Measurements from ENCODE around the gene KAZN.
"Not testable (repeated sequence)": the region's sequence is repeated elsewhere in the genome, so short reads cannot be mapped to it uniquely, and the experiment has no call there.

KAZN gene

DNA sequence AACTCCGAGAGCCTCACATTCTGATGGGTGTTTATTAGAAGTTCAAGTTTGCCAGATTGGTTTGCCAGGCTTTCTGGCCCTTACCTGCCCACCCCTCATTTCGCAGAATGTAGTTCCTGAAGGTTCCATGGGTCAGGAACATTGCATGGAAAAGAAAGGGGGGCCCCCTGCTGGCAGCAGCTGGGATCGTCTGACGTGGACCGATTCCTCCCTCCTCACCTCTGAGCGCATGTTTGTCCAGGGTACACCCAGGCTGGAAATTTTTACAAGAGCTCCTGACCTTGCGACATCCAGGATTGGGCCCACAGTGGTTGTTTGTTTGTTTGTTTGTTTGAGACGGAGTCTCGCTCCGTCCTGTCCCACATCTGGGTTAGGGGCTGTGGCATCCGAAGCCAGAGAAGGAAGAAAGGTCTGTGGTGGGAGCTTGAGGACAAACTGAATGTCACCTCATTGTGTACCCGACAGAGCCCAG lies 429.1 kb downstream of the KAZN start:
- DNase-seq, result peak; percentile 1

DNA sequence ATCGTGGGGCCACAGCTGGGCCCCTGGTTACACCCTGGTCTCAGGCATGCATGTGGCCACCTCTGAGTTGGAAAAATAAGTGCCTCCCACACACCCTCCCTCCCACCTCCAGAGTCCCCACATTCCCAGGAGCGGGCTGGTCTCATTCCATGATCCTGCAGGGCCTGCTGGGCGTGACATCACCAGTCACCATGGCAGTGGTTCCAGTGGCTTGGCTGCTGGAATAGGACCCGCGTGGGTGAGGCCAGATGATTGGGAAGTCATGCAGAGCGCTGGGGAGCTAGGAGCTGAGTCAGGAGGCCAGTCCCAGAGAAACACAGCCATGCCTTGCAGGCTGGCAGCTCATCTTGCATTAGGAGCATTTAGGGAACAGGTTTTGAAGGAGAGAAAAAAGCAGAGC lies 429.6 kb downstream of the KAZN start:
- no peak for DNase-seq

DNA sequence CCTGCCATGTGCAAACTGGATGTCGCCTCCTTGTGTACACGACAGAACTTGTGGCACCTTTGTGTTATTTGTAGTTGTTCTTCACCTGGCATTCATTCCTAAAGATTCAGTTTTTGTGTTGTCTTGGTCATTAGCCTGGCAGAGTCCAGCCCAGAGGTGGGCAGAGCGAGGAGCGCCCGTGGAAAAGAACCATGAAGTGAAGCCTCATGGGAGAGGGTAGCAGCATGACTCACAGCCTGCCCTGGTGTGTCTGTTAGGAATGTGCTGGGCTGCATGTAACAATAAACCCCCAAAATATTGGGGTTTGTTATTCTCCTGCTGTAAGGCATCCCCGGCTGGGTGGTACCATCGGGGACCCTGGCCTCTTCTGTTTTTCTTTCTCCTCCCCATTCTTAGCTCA lies 430.1 kb downstream of the KAZN start:
- no peak for DNase-seq

DNA sequence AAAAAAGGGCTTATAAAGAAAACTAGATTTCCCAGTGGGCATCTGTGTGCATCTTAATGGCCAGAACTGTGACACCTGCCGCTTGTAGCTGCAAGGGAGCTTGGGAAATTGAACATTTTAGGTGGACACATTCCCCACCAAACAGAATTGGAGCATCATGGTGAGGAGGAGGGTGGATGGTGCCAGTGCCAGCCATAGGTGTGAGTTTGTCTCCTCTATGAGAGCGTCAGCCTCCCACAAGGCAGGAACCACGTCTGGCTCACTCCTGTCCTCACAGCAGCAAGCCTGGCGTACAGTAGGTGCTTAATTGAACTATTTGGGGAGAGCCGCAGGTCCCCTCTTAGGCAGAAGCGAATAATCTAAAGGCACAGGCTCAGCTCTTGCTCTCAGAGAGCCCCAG lies 430.6 kb downstream of the KAZN start:
- DNase-seq, result no peak

DNA sequence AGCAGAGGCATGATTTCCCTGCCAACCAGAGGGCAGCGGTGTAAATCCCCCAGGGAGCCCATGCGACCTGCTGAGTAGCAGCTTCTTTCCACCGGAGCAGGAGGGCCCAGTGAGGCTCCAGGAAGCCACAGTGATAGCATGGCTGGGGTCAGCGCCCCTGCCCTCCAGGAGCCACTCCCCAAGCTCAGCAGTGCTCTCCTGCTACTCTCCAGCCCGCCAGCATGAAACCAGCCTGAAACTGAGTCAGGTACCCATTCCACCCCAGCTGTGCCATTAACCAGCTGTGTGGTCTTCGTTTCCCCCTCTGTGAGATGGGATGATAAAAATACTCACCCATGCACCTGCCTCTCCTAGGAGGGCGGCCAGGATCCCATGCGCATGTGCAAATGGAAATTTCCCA lies 431.3 kb downstream of the KAZN start:
- no peak for DNase-seq

DNA sequence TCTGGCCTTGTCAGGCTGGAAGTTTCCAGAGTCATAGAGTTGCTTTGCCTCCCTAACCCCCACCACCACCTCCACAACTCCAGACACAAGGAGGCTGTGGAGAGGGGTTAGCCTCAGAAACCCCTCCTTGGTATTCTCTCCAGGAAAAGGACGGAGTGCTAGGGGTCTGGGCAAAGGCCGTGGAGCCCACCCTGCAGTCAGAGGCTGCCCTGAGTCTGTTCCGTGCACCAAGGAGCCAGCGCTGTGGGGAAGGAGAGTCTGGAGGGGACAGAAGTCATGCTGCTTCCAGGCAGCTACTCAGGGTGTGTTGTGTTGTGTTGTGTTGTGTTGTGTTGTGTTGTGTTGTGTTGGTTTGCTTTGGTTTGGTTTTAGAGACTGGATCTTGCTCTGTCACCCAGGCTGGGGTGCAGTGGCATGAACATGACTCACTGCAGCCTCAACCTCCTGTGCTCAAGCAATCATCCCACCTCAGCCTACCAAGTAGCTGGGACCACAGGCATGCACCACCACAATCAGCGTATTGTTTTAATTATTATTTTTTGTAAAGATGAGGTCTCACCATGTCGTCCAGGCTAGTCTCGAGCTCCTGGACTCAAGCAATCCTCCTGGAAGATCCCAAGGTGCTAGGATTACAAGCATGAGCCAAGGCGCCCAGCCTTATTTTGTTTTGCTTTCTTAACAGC lies 432.9 kb downstream of the KAZN start:
- DNase-seq, result no peak

DNA sequence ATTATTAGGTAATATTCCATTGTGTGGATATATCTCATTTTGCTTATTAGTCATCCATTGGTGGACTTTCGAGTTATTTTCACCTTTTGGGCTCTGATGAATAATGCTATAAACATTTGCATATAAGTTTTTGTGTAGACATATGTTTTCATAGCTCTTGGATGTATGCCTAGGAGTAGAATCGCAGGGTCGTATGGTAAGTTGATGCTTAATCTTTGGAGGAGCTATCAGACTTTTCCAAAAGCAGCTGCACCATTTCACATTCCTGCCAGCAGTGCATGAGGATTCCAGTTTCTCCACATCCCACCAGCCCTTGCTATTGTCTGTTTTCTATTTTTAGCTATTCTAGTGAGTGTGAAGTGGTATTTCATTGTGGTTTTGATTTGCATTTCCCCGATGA lies 434.8 kb downstream of the KAZN start:
- no peak for DNase-seq

DNA sequence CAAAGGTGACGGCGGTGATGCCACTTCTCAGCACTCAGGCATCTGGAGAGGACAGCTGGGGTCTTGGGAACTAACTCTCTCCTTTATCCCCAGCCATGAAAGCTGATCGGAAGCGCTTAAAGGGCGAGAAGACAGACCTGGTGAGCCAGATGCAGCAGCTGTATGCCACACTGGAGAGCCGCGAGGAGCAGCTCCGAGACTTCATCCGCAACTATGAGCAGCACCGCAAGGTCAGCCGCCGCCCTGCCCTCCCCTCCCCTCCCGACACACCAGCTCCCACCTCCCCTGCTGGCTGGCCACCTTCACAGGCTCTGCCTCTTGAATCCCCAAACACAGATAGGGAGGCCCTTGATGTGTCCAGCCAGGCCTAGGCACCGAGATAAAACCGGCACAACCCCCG lies 436.2 kb downstream of the KAZN start:
- no peak for DNase-seq

DNA sequence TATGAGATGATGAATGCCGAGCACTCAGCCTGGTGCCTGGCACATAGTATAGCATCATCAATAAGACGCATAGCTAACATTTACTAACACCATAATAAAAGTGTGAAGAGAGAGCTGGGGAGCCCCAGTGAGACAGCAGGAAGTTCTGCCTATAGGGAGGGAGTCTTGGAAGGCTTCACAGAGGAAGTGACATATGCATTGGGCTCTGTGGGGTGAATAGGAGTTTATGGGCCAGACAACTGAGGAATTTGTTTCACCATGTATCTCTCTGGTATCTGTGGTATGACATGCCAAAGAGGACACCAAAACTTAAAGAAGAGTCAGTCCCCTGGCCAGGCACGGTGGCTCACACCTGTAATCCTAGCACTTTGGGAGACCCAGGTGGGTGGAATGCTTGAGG lies 436.8 kb downstream of the KAZN start:
- DNase-seq, result no peak

DNA sequence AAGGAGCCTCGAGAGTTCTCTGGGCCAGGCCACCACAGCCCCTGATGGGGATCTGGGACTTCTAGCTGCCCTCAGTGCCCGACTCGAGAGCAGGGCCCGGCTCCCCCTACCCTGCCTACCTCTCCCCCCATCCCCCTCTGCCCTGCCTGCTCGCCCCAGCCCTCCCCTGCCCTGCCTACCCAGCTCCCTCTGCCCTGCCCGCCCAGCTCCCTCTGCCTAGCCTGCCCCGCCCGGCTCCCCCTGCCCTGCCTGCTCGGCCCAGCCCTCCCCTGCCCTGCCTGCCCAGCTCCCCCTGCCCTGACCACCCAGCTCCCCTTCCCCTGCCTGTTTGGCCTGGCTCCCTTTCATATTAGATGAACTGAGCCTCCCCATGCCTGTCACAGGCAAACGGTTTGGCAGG lies 437.6 kb downstream of the KAZN start:
- DNase-seq, result no peak

DNA sequence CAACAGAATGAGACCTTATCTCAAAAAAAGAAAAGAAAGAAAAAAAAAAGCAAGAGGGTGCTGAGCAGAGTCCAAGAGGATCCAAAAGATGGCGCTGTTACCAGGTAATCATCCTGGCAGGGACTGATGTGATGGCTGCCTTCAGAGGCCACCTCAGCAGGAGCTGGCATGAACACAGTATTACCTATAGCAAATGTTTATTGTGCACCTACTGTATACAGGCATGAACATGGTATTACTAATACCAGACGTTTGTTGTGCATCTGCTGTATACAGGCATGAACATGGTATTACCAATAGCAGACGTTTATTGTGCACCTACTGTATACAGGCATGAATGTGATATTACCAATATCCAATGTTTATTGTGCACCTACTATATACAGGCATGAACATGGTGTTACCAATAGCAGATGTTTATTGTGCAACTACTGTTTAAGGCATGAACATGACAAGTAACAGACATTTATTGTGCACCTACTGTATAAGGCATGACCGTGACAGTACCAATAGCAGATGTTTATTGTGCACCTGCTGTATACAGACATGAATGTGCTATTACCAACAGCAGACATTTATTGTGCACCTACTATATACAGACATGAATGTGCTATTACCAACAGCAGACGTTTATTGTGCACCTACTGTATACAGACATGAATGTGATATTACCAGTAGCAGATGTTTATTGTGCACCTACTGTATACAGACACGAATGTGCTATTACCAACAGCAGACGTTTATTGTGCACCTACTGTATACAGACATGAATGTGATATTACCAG lies 439.9 kb downstream of the KAZN start:
- DNase-seq, result no peak

DNA sequence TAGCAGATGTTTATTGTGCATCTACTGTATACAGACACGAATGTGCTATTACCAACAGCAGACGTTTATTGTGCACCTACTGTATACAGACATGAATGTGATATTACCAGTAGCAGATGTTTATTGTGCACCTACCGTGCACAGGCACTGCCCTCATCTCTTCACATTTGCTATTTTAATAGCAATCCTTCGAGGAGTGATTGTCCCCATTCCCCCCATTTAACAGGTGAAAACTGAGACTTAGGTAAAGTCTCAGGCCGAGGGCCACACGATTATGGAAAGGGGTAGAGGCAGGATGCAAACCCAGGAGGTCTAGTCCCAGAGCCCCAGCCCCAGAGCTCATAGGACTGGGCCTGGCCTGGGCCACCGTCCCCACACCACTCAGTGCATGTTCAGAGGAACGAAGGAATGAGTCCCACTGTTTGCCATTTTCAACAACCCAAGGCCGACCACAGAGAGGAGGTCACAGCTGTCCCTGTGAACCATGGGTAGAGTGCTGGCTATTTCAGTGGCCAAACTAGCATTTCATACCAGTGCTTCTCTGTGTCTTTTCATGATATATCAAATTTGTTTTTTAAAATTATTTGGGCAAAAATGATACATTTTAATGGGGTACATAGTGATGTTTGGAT lies 440.6 kb downstream of the KAZN start:
- no peak for DNase-seq

DNA sequence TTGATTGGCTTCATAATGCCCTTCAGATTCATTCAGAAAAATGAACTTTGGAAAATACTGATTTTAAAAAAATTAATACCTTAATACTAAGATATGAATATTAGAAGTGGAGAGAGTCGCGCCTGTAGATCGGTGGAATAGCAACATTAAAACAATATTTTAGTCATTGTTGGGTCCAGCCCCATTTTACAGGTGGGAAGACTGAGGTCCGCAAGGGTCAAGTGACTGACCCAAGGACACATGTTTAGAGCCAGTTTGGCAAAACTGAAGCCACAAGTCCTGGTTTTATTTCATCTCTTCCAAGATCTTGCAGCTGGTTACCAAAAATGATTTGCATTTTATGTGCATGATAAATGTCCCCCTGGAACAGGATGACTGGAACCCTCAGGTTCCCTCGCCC lies 441.4 kb downstream of the KAZN start:
- no peak for DNase-seq

DNA sequence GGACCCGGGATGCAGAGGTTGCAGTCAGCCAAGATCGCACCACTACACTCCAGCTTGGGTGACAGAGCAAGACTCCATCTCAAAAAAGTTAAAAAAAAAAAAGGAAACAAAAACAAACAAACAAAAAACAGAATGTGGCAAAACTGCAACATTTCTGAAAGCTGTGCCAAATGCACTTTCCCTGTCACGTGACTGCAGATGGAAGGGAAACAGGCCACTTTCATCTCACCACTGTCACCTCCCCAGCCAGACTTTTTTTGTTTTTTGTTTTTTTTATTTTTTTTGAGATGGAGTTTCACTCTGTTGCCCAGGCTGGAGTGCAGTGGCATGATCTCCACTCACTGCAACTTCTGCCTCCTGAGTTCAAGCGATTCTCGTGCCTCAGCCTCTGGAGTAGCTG lies 442.2 kb downstream of the KAZN start:
- DNase-seq, result not testable (repeated sequence)

DNA sequence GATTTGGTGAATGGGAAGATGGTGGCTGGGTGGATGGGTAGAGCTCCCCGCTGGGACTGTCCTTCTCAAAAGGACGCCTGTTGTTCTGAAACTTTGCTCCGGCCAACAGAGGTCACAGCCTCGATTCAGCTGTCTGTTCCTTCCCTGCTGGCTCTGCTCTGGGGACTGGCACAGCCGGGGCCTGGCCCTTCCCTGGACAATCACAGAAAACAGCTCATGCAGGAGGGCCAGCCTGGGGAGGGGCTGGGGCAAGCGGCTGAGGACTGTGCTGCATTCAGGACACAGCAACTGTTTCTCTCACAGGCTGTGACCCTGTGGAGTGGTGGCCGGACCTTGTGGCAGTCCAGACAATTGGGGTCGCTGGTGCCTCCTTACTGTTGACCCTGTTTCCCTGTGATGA lies 444.4 kb downstream of the KAZN start:
- no peak for DNase-seq

DNA sequence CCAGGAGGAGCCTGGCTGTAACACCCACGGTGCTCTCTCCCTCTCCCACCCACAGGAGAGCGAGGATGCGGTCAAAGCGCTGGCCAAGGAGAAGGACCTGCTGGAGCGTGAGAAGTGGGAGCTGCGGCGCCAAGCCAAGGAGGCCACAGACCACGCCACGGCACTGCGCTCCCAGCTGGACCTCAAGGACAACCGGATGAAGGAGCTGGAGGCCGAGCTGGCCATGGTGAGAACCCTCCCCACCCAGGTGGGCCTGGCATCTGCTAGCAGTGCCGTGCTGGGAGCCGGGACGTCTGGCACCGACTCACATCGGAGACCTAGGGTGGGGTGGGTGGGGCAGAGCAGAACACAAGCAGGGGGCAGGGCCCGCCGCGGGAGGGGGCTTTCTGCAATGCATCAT lies 445.4 kb downstream of the KAZN start:
- DNase-seq, result no peak

DNA sequence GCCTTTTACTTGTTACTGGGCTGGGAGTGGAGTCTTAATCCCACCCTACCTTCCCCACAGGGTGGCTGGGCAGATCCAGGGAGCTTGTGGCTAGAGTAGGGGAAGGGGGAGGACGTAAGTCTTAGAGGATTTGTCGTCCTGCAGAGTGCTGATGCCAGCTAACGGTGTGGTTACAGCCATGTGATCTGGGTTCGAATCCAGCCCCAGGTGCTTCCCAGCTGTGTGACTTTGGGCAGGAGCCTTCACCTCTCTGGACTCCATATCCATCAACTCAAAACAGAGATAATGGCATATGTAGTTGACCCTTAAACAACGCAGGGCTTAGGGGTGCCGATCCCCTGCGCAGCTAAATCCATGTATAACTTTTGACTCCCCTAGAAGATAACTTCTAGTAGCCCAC lies 446.6 kb downstream of the KAZN start:
- no peak for DNase-seq

DNA sequence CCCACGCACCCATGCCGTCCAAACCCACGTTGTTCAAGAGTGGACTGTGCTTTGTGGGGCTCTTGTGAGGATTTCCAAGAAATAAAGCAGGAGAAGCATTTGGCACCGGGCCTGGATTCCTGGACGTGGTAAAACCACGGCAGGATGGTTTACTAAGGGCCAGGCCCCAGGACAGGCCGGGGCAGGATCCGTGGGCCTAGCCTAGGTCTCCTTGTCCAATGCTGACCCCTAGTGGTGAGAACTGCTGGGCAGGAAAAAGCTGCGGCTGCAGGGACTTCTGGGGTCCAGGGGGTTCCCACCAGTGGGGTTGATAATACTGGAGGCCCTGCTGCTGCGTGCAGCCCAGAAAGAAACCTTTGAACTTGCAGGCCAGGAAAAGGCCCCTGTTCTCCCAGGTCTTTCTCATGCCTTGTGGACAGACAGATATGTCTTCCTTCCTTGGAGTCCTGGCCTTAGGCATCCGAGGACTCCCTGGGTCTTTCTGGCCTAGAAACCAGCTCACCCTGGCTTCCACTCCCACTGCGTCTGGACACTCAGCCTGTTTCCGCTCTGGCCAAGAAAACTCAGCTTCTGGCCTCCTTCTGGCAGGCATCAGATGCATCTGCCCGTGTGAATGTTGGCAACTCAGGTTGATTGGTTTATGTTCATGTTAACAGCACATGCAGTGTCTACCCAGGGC lies 448.1 kb downstream of the KAZN start:
- DNase-seq, result no peak

DNA sequence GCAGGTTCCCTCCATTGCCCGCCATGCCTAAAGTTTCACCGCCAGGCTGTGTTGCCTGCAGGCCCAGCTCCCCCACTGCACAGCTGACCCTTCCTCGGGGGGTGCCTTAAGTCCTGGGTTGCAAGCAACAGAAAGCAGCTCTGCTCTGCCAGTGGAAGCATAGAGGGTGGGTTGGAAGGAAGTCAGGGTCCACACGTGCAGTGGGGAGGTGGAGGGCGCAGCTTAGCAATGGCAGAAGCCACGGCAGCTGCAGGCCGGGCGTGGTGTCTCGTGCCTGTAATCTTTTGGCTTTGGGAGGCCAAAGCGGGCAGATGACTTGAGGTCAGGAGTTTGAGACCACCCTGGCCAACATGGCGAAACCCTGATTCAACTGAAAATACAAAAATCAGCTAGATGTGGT lies 448.8 kb downstream of the KAZN start:
- DNase-seq, result no peak

DNA sequence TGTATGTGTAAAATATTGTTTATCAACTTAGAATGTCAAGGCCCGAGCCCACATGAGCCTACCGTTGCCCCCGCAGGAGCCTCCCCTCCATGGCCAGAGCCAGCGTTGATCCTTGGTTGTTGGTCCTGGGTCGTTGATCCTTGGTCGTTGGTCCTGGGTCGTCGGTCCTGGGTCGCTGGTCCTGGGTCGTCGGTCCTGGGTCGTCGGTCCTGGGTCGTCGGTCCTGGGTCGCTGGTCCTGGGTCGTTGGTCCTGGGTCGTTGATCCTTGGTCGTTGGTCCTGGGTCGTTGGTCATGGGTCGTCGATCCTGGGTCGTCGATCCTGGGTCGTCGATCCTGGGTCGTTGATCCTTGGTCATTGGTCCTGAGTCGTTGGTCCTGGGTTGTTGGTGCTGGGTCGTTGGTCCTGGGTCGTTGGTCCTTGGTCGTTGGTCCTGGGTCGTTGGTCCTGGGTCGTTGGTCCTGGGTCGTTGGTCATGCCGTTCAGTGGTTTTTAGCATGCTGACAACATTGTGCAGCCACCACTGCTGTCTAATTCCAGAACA lies 450.0 kb downstream of the KAZN start:
- DNase-seq, result no peak

DNA sequence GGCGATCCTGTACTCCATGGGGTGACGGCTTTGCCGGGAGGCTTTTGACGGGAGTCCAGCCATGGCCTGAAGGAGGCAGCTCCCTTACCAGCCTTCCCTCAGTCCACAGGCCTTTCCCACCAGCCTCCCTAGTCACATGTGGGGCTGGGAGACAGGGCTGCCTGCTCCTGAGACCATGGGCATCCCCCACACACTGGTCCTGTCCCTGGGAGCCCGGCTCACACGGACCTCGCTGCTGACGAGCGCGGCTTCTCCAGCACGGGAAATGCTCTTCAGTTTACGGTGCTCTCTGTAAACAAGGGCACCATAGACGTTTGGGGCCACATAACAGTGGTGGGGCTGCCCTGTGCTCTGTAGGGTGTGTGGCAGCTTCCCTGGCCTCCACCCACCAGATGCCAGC lies 450.6 kb downstream of the KAZN start:
- DNase-seq, result no peak

DNA sequence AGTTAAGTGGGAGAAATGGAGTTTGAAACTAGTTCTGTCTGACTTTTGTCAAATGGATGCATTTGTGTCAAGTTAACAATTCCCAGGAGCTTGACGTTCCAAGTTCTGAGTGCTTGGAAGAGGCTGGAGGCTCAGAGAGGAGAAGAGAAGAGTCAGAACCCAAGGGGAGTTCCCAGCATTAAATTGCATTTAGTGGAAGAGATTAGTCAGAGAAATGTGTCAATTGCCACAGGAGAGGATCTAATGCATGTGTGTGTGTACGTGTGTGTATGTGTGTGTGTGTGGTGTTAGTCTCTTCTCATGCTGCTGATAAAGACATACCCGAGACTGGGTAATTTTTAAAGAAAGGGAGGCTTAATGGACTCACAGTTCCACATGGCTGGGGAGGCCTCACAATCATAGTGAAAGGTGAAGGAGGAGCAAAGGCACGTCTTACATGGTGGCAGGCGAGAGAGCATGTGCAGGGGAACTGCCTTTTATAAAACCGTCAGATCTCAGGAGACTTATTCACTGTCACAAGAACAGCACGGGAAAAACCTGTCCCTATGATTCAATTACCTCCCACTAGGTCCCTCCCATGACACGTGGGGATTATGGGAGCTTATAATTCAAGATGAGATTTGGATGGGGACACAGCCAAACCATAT lies 453.5 kb downstream of the KAZN start:
- no peak for DNase-seq

DNA sequence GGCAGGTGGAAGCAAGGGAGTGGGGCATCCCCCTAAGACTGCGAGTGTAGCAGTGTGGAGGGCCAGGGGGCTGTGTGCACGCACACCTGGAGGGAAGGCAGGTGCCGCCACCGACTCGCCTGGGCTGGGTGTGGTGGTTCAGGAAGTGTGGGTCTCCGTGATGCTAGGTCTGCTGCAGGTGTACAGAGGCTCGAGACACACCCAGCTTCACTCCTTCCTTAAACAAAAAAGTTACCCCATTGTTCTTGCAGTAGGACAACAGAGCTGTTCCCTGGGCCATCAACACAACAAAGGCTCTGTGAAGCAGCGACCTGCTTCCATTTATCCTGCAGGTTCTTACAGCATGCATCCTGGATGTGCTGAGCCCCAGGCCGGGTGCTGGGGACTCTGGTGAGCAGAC lies 454.7 kb downstream of the KAZN start:
- no peak for DNase-seq
